Measurements from ENCODE around the gene CAMSAP1.

CAMSAP1 gene

GRCh38 chr9:135809166-135809565 is 98.2 kb downstream of the CAMSAP1 start:
- DNase-seq, result no peak

GRCh38 chr9:135805422-135806022 is 101.8 kb downstream of the CAMSAP1 start:
- DNase-seq, result no peak

- no peak for DNase-seq
Observed at GRCh38 chr9:135804581-135805421, 102.5 kb downstream of the CAMSAP1 start.

- no peak for DNase-seq
Observed at GRCh38 chr9:135803441-135803840, 103.9 kb downstream of the CAMSAP1 start.

- DNase-seq, result no peak
Observed at GRCh38 chr9:135802876-135803419, 104.4 kb downstream of the CAMSAP1 start.

GRCh38 chr9:135801070-135801469 is 106.3 kb downstream of the CAMSAP1 start:
- no peak for DNase-seq

- no peak for DNase-seq
Observed at GRCh38 chr9:135799261-135799660, 108.1 kb downstream of the CAMSAP1 start.

- DNase-seq, result no peak
Observed at GRCh38 chr9:135798263-135798585, 109.1 kb downstream of the CAMSAP1 start.

GRCh38 chr9:135797507-135798262 is 109.7 kb downstream of the CAMSAP1 start:
- no peak for DNase-seq

GRCh38 chr9:135796784-135797485 is 110.4 kb downstream of the CAMSAP1 start:
- no peak for DNase-seq

GRCh38 chr9:135795391-135795790 is 112.0 kb downstream of the CAMSAP1 start:
- no peak for DNase-seq

- no peak for DNase-seq
Observed at GRCh38 chr9:135794361-135794885, 112.9 kb downstream of the CAMSAP1 start.

- DNase-seq, result no peak
Observed at GRCh38 chr9:135794057-135794335, 113.3 kb downstream of the CAMSAP1 start.

- no peak for DNase-seq
Observed at GRCh38 chr9:135793221-135794056, 113.9 kb downstream of the CAMSAP1 start.

- no peak for DNase-seq
Observed at GRCh38 chr9:135792268-135793128, 114.8 kb downstream of the CAMSAP1 start.

GRCh38 chr9:135791431-135792267 is 115.7 kb downstream of the CAMSAP1 start:
- no peak for DNase-seq

GRCh38 chr9:135790850-135791249 is 116.5 kb downstream of the CAMSAP1 start:
- no peak for DNase-seq

GRCh38 chr9:135790356-135790755 is 117.0 kb downstream of the CAMSAP1 start:
- no peak for DNase-seq

- no peak for DNase-seq
Observed at GRCh38 chr9:135789838-135790291, 117.5 kb downstream of the CAMSAP1 start.

Data from NCI-H1048 (cell line).